Measurements from ENCODE around the gene WWP2. TPM values are rescaled to one million over a fixed set of nuclear protein-coding genes. Genes with fewer than 3 reads are reported as not detected.

The WWP2 gene
- total RNA-seq, 1 experiment from 2014 or later: 22.8 TPM

GRCh38 chr16:69773260-69773947 is 11.3 kb downstream of the WWP2 start:
- POLR2A ChIA-PET: interaction anchor here (0.6 kb wide), 2 partner anchors 8 to 413 kb away, joined by 3 to 5 read pairs; no protein-coding TSS in a partner anchor
- BruUV-seq (replicated peaks): no TSS peak
- no peak for ATAC-seq

GRCh38 chr16:69775563-69775962 is 13.4 kb downstream of the WWP2 start:
- ChIA-PET CTCF (interaction anchor here (0.9 kb wide), 1 partner anchor 19 kb away, joined by 4 read pairs; no protein-coding TSS in a partner anchor), POLR2A (no interaction called here)
- ATAC-seq (no peak), DNase-seq (ENCODE audit: low read depth, low spot score) (no peak)
- Histone ChIP-seq H3K36me3 (ENCODE audit: control insufficient read depth, insufficient read depth, low read length) (no peaks in the 10 kb centered on the region), H3K4me1 (ENCODE audit: control insufficient read depth, insufficient read depth, low read length) (no peaks in the 10 kb centered on the region), H3K9me3 (ENCODE audit: control insufficient read depth, insufficient read depth, low read depth, low read length) (peaks cover 6% of the 10 kb centered on the region; the same call in 1 of the 2 replicates), H3K27me3 (ENCODE audit: control insufficient read depth, insufficient read depth, low read length) (no peaks in the 10 kb centered on the region), H3K4me3 (ENCODE audit: low read depth in 2 of 2, low read length in 2 of 2) (no peak overlapping the region), H3K27ac (ENCODE audit: low read length) (no peak overlapping the region)
- intact Hi-C loops (cut with micrococcal nuclease; ENCODE audit: unreplicated experiment): no loop called here
- TF ChIP-seq TCF7L2 (IDR thresholded peaks at IDR 0.05; ENCODE audit: low read depth, low read length) (no peak), REST (IDR thresholded peaks at IDR 0.05; ENCODE audit: insufficient read depth in 1 of 2, low read depth in 2 of 2, low read length in 1 of 2) (no peak), CTCF (IDR thresholded peaks at IDR 0.05) (no peak), POLR2AphosphoS5 (IDR thresholded peaks at IDR 0.05; ENCODE audit: low read depth, low read length) (no peak), SIN3A (IDR thresholded peaks at IDR 0.05; ENCODE audit: borderline replicate concordance, insufficient read depth, low read depth, low read length) (no peak)
- BruUV-seq (replicated peaks): no TSS peak
- in situ Hi-C loops (cut with HindIII; ENCODE audit: low pct_unique_long_range_greater_than_20kb, low sequenced_read_pairs): no loop called here

More at GRCh38 chr16:69773260-69773947, 11.3 kb downstream of the WWP2 start:
- Histone ChIP-seq H3K36me3 (ENCODE audit: control insufficient read depth, insufficient read depth, low read length) (no peaks in the 10 kb centered on the region), H3K9me3 (ENCODE audit: control insufficient read depth, insufficient read depth, low read depth, low read length) (peaks cover 6% of the 10 kb centered on the region; the same call in 1 of the 2 replicates), H3K27ac (ENCODE audit: low read length) (no peak overlapping the region), H3K27me3 (ENCODE audit: control insufficient read depth, insufficient read depth, low read length) (no peaks in the 10 kb centered on the region), H3K4me1 (ENCODE audit: control insufficient read depth, insufficient read depth, low read length) (no peaks in the 10 kb centered on the region), H3K4me3 (ENCODE audit: low read depth in 2 of 2, low read length in 2 of 2) (no peak overlapping the region)
- in situ Hi-C loops (cut with HindIII; ENCODE audit: low pct_unique_long_range_greater_than_20kb, low sequenced_read_pairs) (no loop called here), intact Hi-C loops (cut with micrococcal nuclease; ENCODE audit: unreplicated experiment) (no loop called here)
- no peak for DNase-seq (ENCODE audit: low read depth, low spot score)
- TF ChIP-seq POLR2AphosphoS5 (IDR thresholded peaks at IDR 0.05; ENCODE audit: low read depth, low read length) (no peak), CTCF (IDR thresholded peaks at IDR 0.05) (no peak), REST (IDR thresholded peaks at IDR 0.05; ENCODE audit: insufficient read depth in 1 of 2, low read depth in 2 of 2, low read length in 1 of 2) (no peak), SIN3A (IDR thresholded peaks at IDR 0.05; ENCODE audit: borderline replicate concordance, insufficient read depth, low read depth, low read length) (no peak), TCF7L2 (IDR thresholded peaks at IDR 0.05; ENCODE audit: low read depth, low read length) (no peak)
- CTCF ChIA-PET: no interaction called here
